Anterior cingulate cortex (tissue), 58 donors: ENCODE results near the gene FBXO31.

Experiments
- DNase-seq, 58 donors: peaks; one replicate each; lab custom pipeline; 2025; lab: John Stamatoyannopoulos, UW

The FBXO31 gene

GRCh38 chr16:87295661-87296531 is 87.7 kb downstream of the FBXO31 start:
- no peak for DNase-seq

- DNase-seq, result no peak
These were observed 88.3 kb downstream of the FBXO31 start for GRCh38 chr16:87295259-87295658.

GRCh38 chr16:87293990-87294389 is 89.6 kb downstream of the FBXO31 start:
- no peak for DNase-seq

GRCh38 chr16:87291944-87292343 is 91.6 kb downstream of the FBXO31 start:
- DNase-seq, result no peak

GRCh38 chr16:87288753-87289362 is 94.7 kb downstream of the FBXO31 start:
- DNase-seq, result no peak

GRCh38 chr16:87286839-87287626 is 96.5 kb downstream of the FBXO31 start:
- no peak for DNase-seq

GRCh38 chr16:87284183-87284582 is 99.4 kb downstream of the FBXO31 start:
- no peak for DNase-seq

- DNase-seq, result no peak
These were observed 104.4 kb downstream of the FBXO31 start for GRCh38 chr16:87279094-87279658.

- peak in 53 of 58 donors; percentile 9 to 84 (median 44) for DNase-seq
These were observed 105.1 kb downstream of the FBXO31 start for GRCh38 chr16:87278191-87279093.
